ENCODE measurements around the gene DCAF10.
A peak's percentile ranks its signal among the peaks of the same experiment; 100 is the strongest.
"Not testable (repeated sequence)": the region's sequence is repeated elsewhere in the genome, so short reads cannot be mapped to it uniquely, and the experiment has no call there.

DCAF10 gene

GRCh38 chr9:37758747-37759146 is 41.9 kb upstream of the DCAF10 start:
- H3K4me3 ChIP-seq (ENCODE audit: low read depth, low read length): no peak overlapping the region
- no peak for TF ChIP-seq CTCF (IDR thresholded peaks at IDR 0.05; ENCODE audit: low read depth, low read length, missing control alignments)
- no peak for DNase-seq
- H3K36me3 ChIP-seq (replicated peaks): no peaks in the 10 kb centered on the region
- H3K27ac ChIP-seq: no peak overlapping the region
- in situ Hi-C loops (cut with HindIII; ENCODE audit: low pct_ligation_motif_present, low sequenced_read_pairs): no loop called here
- no peaks in the 10 kb centered on the region for H3K27me3 ChIP-seq (replicated peaks)

- peaks cover 2% of the 10 kb centered on the region for H3K36me3 ChIP-seq (replicated peaks)
- TF ChIP-seq CTCF (IDR thresholded peaks at IDR 0.05; ENCODE audit: low read depth, low read length, missing control alignments): no peak
- peak; percentile 57 for DNase-seq
- peak overlapping the region; percentile 65 for H3K27ac ChIP-seq
- no peaks in the 10 kb centered on the region for H3K27me3 ChIP-seq (replicated peaks)
- in situ Hi-C loops (cut with HindIII; ENCODE audit: low pct_ligation_motif_present, low sequenced_read_pairs): no loop called here
- no peak overlapping the region for H3K4me3 ChIP-seq (ENCODE audit: low read depth, low read length)
These were observed 40.0 kb upstream of the DCAF10 start for GRCh38 chr9:37760416-37761161.

- in situ Hi-C loops (cut with HindIII; ENCODE audit: low pct_ligation_motif_present, low sequenced_read_pairs): no loop called here
- peak overlapping the region; percentile 65 for H3K27ac ChIP-seq
These were observed 39.1 kb upstream of the DCAF10 start for GRCh38 chr9:37761511-37761910.

GRCh38 chr9:37765263-37765662 is 35.3 kb upstream of the DCAF10 start:
- H3K27me3 ChIP-seq (replicated peaks); DNase-seq; H3K36me3 ChIP-seq (replicated peaks); H3K27ac ChIP-seq; in situ Hi-C loops (cut with HindIII; ENCODE audit: low pct_ligation_motif_present, low sequenced_read_pairs); H3K4me3 ChIP-seq (ENCODE audit: low read depth, low read length): not testable (repeated sequence)

More at GRCh38 chr9:37761511-37761910, 39.1 kb upstream of the DCAF10 start:
- peak; percentile 72 for DNase-seq
- Histone ChIP-seq H3K36me3 (replicated peaks) (peaks cover 2% of the 10 kb centered on the region), H3K27me3 (replicated peaks) (no peaks in the 10 kb centered on the region), H3K4me3 (ENCODE audit: low read depth, low read length) (no peak overlapping the region)
- TF ChIP-seq CTCF (IDR thresholded peaks at IDR 0.05; ENCODE audit: low read depth, low read length, missing control alignments): no peak

GRCh38 chr9:37769306-37769705 is 31.3 kb upstream of the DCAF10 start:
- in situ Hi-C loops (cut with HindIII; ENCODE audit: low pct_ligation_motif_present, low sequenced_read_pairs): no loop called here
- no peak for TF ChIP-seq CTCF (IDR thresholded peaks at IDR 0.05; ENCODE audit: low read depth, low read length, missing control alignments)

GRCh38 chr9:37769995-37770394 is 30.6 kb upstream of the DCAF10 start:
- in situ Hi-C loops (cut with HindIII; ENCODE audit: low pct_ligation_motif_present, low sequenced_read_pairs): no loop called here
- no peak for TF ChIP-seq CTCF (IDR thresholded peaks at IDR 0.05; ENCODE audit: low read depth, low read length, missing control alignments)
- Histone ChIP-seq H3K4me3 (ENCODE audit: low read depth, low read length) (no peak overlapping the region), H3K27ac (no peak overlapping the region), H3K27me3 (replicated peaks) (no peaks in the 10 kb centered on the region), H3K36me3 (replicated peaks) (peaks cover 6% of the 10 kb centered on the region)
- DNase-seq: no peak

More at GRCh38 chr9:37769306-37769705, 31.3 kb upstream of the DCAF10 start:
- Histone ChIP-seq H3K27ac (no peak overlapping the region), H3K36me3 (replicated peaks) (peaks cover 7% of the 10 kb centered on the region), H3K4me3 (ENCODE audit: low read depth, low read length) (no peak overlapping the region), H3K27me3 (replicated peaks) (no peaks in the 10 kb centered on the region)
- DNase-seq: no peak
